Pancreas (tissue), 10 donors: ENCODE data around the gene VSIR. TPM values are rescaled to one million over a fixed set of nuclear protein-coding genes. Genes with fewer than 3 reads are reported as not detected.

ENCODE experiments used
- ATAC-seq, 4 donors: fragments of 200-7000 bp; cut with Tn5 transposase; one replicate each; pipeline versions ENCODE4 v1.8.0 to v1.9.1; 2020; ENCODE audit warnings: mild to moderate bottlenecking in 4 of 4, moderate library complexity in 4 of 4
- DNase-seq, 6 donors: peaks; one replicate each; pipeline ENCODE4 v3.0.0-alpha.2; 2020
- FAIRE-seq: peaks from 2 replicates; lab custom pipeline; 2012; peaks lifted over from hg19 to GRCh38; lab: Jason Lieb, UNC
- H3K27ac ChIP-seq, 4 donors: fragments of 200-600 bp; sonication (generic); 1 replicate in 3 of 4; 2 replicates in 1 of 4; pipeline versions ENCODE4 v1.5.0 to v1.8.0; 2020
- H3K27me3 ChIP-seq, 4 donors: fragments of 200-600 bp; one replicate each; pipeline ENCODE4 v1.8.0; 2021
- H3K36me3 ChIP-seq, 3 donors: fragments of 200-600 bp; sonication (generic) in 1 of 3; one replicate each; pipeline versions ENCODE4 v1.5.0 to v1.8.0; 2020 to 2021
- H3K4me1 ChIP-seq, 3 donors: fragments of 200-600 bp; one replicate each; pipeline ENCODE4 v1.8.0; 2021
- H3K4me3 ChIP-seq, 4 donors: fragments of 200-600 bp; sonication (generic) in 2 of 4; one replicate each; pipeline versions ENCODE4 v1.5.0 to v1.8.0; 2020 to 2021
- H3K9me3 ChIP-seq, 4 donors: fragments of 200-600 bp; one replicate each; pipeline ENCODE4 v1.8.0; 2021
- CTCF ChIP-seq, 4 donors: fragments of 200-600 bp; sonication (generic) in 3 of 4; IDR thresholded peaks; one replicate each; pipeline versions ENCODE4 v1.5.0 to v1.8.0; 2021; ENCODE audit warnings: antibody characterized with exemption in 4 of 4
- WGBS, 2 donors: extraction: QIAGEN DNeasy Blood & Tissue Kit; methylation state at CpG; one replicate each; pipeline ENCODE4 v1.1.7; 2013; 5-methylcytosine and 5-hydroxymethylcytosine counted together
- intact Hi-C, 3 donors: fragments of 100-400 bp; cut with DNase I; formaldehyde crosslinking; loops; one replicate each; pipeline versions ENCODE4 v1.11.1 to v1.14.2; 2022
- polyA plus RNA-seq, 2 donors: library from polyadenylated mRNA; stranded (reverse); fragments of 200-250 nt; gene quantifications; one replicate each; pipeline ENCODE4 v1.2.3, GENCODE V29; 2013
- total RNA-seq, 6 donors: library from RNA; stranded (reverse); fragmentation: NEBNext Ultra II Directional in 4 of 6; extraction: Animal tissue kit (Norgen Biotek cat#: 25700) in 4 of 6; gene quantifications; one replicate each; pipeline versions ENCODE4 v1.2.1 to v1.2.4, GENCODE V29; 2021 to 2023
- donor health status: healthy with polysubstance abuse.
- donor health status: DM: no; HTN: no; CAD: no; lungs with moderate emphysema.
- donor health status: DM: no; HTN: no; CAD: no.
- donor health status: control.
- donor health status: control.
- donor health status: Bipolar disorder and iron deficiency.
- donor health status: DM: yes; HTN: yes; CAD: no.
- donor health status: DM: no; HTN: no; CAD: no.
- donor health status: DM: no; HTN: no; CAD: no.
- donor health status: DM: yes; HTN: yes; CAD: no.

Gene VSIR
- total and polyA plus RNA-seq, 8 donors: 3.7 to 27.6 (median 9.3) TPM

GRCh38 chr10:71718165-71718698 is 55.1 kb downstream of the VSIR start:
- no peak overlapping the region for H3K27ac ChIP-seq
- H3K4me3 ChIP-seq: no peak overlapping the region
- intact Hi-C loops: loop anchor here in 1 of 3 donors (10.0 kb wide), 1 partner anchor 333 kb away; no protein-coding TSS in a partner anchor
- peaks cover 0 to 10% (median 9%) of the 10 kb centered on the region in 3 donors for H3K4me1 ChIP-seq
- no peak for DNase-seq
- ATAC-seq: no peak
- no peaks in the 10 kb centered on the region for H3K9me3 ChIP-seq
- FAIRE-seq: no peak
- H3K27me3 ChIP-seq: no peaks in the 10 kb centered on the region
- 77 to 86% methylated on average over 10 of the region's 10 CpGs for WGBS, 2 donors
- no peaks in the 10 kb centered on the region for H3K36me3 ChIP-seq
- TF ChIP-seq CTCF (IDR thresholded peaks at IDR 0.05): no peak

- no peak for TF ChIP-seq CTCF (IDR thresholded peaks at IDR 0.05)
- Histone ChIP-seq H3K27ac (no peak overlapping the region), H3K36me3 (no peaks in the 10 kb centered on the region), H3K4me3 (no peak overlapping the region), H3K4me1 (peaks cover 0 to 11% (median 9%) of the 10 kb centered on the region in 3 donors), H3K27me3 (no peaks in the 10 kb centered on the region), H3K9me3 (no peaks in the 10 kb centered on the region)
- FAIRE-seq (no peak), ATAC-seq (no peak), DNase-seq (no peak)
- intact Hi-C loops: loop anchor here in 1 of 3 donors (10.0 kb wide), 1 partner anchor 333 kb away; no protein-coding TSS in a partner anchor
- WGBS, 2 donors: 56 to 57% methylated on average over 2 of the region's 2 CpGs
Measured at GRCh38 chr10:71717551-71717951, 55.8 kb downstream of the VSIR start.

- no peak for FAIRE-seq
- Histone ChIP-seq H3K27me3 (no peaks in the 10 kb centered on the region), H3K36me3 (no peaks in the 10 kb centered on the region), H3K27ac (no peak overlapping the region), H3K9me3 (no peaks in the 10 kb centered on the region), H3K4me3 (no peak overlapping the region), H3K4me1 (peaks cover 0 to 11% (median 9%) of the 10 kb centered on the region in 3 donors)
- no peak for ATAC-seq
- 80 to 88% methylated on average over 4 of the region's 4 CpGs for WGBS, 2 donors
- no peak for TF ChIP-seq CTCF (IDR thresholded peaks at IDR 0.05)
- no peak for DNase-seq
- intact Hi-C loops: loop anchor here in 1 of 3 donors (10.0 kb wide), 1 partner anchor 332 kb away; no protein-coding TSS in a partner anchor
Measured at GRCh38 chr10:71717056-71717455, 56.3 kb downstream of the VSIR start.

GRCh38 chr10:71716426-71716825 is 56.9 kb downstream of the VSIR start:
- no peak for FAIRE-seq

More at GRCh38 chr10:71716426-71716825, 56.9 kb downstream of the VSIR start:
- Histone ChIP-seq H3K27ac (no peak overlapping the region), H3K4me1 (peaks cover 0 to 11% (median 9%) of the 10 kb centered on the region in 3 donors), H3K27me3 (no peaks in the 10 kb centered on the region), H3K36me3 (no peaks in the 10 kb centered on the region), H3K4me3 (no peak overlapping the region), H3K9me3 (no peaks in the 10 kb centered on the region)
- intact Hi-C loops: loop anchor here in 1 of 3 donors (10.0 kb wide), 1 partner anchor 332 kb away; no protein-coding TSS in a partner anchor
- TF ChIP-seq CTCF (IDR thresholded peaks at IDR 0.05): no peak
- DNase-seq: no peak
- 81 to 86% methylated on average over 5 of the region's 5 CpGs for WGBS, 2 donors
- no peak for ATAC-seq
